ENCODE measurements around the gene NR1H4.
"Not testable (repeated sequence)": the region's sequence is repeated elsewhere in the genome, so short reads cannot be mapped to it uniquely, and the experiment has no call there.

The NR1H4 gene

GRCh38 chr12:100473050-100473715 is 483 bp upstream of the NR1H4 start:
- DNase-seq: no peak

DNA sequence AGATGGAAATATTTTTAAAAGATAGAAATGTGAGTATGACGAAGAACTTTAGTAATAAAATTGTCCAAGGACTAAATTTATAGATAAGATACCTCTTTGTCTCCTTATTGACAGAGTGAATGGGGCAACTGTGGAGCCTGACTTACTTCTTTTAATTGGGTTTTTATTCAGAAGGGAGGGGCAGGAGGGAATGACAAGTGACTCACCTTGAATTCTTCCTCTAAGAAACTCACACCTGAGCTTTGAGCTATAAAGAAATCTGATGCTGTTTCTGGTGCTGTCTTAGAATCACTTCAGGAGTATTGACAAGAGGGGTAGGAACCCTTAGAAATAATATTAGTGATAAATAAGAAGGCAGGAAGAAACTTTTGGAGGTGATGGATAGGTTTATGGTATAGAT is 951 bp downstream of the NR1H4 start:
- DNase-seq: no peak

- no peak for DNase-seq
Measured at GRCh38 chr12:100476013-100476751, 2.5 kb downstream of the NR1H4 start.

- DNase-seq: no peak
Measured at GRCh38 chr12:100481021-100481420, 7.4 kb downstream of the NR1H4 start.

DNA sequence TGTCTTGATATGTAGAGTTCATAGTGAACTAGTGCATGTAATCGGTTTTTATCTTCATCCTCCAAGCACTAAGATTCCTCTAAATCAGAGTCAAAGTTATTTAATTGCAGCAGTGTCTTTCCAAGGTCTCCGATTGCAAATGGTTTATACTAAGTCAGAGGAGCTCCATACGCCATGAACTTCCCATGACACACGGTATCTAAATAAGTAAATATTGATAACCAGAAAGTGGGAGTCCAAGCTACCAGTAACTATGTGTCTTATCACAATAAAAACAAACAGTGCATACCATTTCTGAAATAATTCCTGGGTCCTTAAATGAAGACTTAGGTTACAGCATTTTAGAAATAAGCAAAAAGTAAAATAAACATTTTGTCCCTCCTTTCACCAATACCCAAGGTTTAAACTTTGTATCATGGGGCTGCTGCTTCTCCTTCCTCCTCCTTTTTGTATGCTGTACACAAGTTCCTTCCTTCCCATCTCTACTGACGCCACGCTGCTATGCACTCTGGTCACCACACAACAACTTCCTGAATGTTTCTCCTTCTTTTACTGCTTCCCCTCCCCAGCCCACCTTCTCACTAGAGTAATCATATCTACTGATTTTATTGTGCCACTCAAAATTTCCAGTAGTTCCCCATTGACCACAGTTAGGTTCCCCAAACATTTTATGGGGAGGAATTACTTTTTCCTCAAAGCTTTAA is 10.7 kb downstream of the NR1H4 start:
- no peak for DNase-seq

- DNase-seq: no peak
Measured at GRCh38 chr12:100484891-100485471, 11.3 kb downstream of the NR1H4 start.

- no peak for DNase-seq
Measured at GRCh38 chr12:100485983-100486382, 12.3 kb downstream of the NR1H4 start.

DNA sequence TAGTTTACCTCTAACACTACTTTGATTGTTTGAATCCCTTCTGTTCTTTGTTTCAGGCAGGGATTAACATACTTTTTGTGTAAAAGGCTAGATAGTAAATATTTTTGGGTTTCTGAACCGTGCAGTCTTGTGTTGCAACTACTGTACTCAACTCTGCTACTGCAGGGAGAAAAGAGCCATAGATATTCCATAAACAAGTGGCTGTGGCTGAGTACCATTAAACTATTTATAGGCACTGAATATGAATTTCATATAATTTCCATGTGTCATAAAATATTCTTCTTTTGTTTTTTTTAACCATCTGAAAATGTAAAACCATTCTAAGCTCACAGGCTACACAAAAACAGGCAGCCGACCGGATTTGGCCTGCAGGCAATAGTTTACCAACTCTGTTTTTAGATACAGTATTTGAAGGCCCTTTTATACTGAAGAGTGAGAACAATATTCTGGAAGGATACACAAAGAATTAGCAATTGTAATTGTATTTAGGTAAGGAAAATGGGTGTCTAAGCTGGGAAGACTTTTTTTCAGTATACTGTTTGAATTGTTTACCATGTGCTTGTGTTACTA is 15.7 kb downstream of the NR1H4 start:
- no peak for DNase-seq

DNA sequence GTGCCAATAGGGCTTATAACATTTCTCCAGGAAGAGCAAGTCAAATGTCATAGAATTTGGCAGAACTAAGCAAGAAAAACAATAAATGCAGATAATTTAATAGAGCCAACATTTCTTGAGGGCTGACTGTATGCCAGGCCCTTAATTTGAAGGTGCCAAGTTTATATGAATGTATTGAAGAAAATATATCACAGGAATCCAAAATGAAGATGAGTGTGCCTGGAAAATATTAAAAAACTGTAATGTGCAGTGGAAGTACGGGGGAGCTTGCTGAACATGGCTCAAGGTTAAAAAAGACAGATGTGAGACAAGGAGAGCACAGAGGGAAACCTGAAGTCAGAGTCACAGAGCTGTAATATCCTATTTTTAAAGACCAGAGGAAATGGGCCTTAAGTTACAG is 16.4 kb downstream of the NR1H4 start:
- DNase-seq: no peak

GRCh38 chr12:100491104-100491503 is 17.4 kb downstream of the NR1H4 start:
- DNase-seq: no peak

DNA sequence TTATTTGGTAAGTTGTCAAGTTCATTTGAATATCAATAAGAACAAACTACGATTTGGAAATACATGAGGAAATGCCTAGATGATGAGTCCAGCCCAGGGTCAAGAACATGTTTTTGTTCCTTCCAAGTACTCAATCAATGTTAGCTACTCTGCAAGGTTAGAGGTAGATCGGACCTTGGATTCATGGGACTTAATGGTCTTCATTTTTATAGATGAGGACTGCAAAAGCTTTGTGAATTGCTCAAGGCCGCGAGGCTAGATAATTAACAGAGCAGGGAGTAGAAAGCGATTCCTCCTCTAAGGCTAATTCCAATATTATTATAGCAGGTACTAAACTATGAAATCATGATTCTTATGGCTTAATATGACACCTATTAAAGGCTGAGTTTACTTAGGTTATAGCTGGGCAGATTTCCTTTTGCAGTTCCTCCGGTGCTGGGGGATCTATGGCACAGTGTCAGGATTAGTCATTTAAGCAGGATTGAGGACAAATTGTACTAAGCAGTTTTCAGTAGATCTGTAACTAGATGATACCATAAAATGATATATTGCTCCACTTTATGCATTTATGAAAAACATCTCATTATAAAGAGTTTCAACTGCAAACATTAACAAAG is 19.8 kb downstream of the NR1H4 start:
- DNase-seq: no peak

GRCh38 chr12:100494026-100494425 is 20.4 kb downstream of the NR1H4 start:
- no peak for DNase-seq

GRCh38 chr12:100494538-100494937 is 20.9 kb downstream of the NR1H4 start:
- DNase-seq: no peak

DNA sequence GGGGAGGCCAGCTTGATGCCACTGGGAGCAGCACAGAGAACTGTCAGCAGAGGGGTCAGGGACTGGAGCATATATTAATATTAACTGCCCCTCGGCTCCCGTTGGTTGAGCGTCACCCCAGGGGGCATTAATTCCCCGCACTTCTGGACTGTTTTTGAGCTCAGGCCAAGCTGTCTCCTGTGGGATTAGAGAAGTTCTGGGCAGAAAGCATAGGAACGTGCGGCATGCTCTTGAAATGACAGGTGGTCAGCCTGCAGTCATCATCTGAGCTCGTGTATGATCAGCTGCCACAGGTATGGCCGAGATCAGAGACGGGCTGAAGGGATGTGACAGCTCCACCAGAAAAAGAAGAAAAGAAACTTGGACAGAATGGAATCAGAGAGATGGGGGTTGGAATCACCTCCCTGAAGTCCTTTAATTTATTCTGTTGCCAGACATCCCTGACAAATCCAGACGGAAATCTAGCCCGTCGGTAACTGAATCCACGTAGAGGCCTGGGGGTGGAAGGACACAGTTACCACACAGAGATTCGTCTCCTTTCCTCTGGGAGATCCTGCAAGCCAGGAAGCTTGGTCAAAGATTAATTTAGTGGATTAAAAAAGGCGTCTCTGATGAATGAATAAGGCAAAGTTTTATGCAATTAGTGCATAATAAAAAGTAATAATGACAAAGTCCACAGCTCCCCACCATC is 23.6 kb downstream of the NR1H4 start:
- DNase-seq: no peak

DNA sequence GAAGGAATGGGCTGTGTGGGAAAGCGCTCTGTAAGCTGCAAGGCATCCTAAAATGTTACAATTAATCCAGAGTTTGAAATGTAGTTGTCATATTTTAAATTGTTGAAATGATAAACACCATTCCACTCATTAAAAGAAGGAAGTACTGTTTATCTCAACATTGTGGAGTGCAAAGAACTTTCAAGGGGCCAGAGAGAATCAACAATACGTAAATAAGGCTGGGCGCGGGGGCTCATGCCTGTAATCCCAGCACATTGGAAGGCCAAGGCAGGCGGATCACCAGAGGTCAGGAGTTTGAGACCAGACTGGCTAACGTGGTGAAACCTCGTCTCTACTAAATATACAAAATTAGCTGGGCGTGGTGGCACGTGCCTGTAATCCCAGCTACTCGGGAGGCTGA is 24.5 kb downstream of the NR1H4 start:
- DNase-seq: no peak

GRCh38 chr12:100499416-100499815 is 25.8 kb downstream of the NR1H4 start:
- no peak for DNase-seq

- DNase-seq: not testable (repeated sequence)
Measured at GRCh38 chr12:100502718-100503117, 29.1 kb downstream of the NR1H4 start.

GRCh38 chr12:100503228-100503628 is 29.6 kb downstream of the NR1H4 start:
- no peak for DNase-seq

- DNase-seq: no peak
Measured at GRCh38 chr12:100504804-100505203, 31.1 kb downstream of the NR1H4 start.

- DNase-seq: no peak
Measured at GRCh38 chr12:100508751-100509150, 35.1 kb downstream of the NR1H4 start.

- no peak for DNase-seq
Measured at GRCh38 chr12:100512692-100513091, 39.0 kb downstream of the NR1H4 start.

- DNase-seq: no peak
Measured at GRCh38 chr12:100515968-100516367, 42.3 kb downstream of the NR1H4 start.
